C4-2B (cell line): ENCODE data around the gene CCSAP.

Source experiments
- ZFX ChIP-seq: fragments of 450-650 bp; IDR thresholded peaks from 2 replicates; pipeline ENCODE4 v1.6.1; 2017
- TF ChIP-seq, protein P1 (sequence below): fragments of 450-650 bp; conservative IDR thresholded peaks from 2 replicates; pipeline ENCODE4 v1.5.1; 2017; ENCODE audit warnings: mild to moderate bottlenecking

- TF ChIP-seq, protein P1, sequence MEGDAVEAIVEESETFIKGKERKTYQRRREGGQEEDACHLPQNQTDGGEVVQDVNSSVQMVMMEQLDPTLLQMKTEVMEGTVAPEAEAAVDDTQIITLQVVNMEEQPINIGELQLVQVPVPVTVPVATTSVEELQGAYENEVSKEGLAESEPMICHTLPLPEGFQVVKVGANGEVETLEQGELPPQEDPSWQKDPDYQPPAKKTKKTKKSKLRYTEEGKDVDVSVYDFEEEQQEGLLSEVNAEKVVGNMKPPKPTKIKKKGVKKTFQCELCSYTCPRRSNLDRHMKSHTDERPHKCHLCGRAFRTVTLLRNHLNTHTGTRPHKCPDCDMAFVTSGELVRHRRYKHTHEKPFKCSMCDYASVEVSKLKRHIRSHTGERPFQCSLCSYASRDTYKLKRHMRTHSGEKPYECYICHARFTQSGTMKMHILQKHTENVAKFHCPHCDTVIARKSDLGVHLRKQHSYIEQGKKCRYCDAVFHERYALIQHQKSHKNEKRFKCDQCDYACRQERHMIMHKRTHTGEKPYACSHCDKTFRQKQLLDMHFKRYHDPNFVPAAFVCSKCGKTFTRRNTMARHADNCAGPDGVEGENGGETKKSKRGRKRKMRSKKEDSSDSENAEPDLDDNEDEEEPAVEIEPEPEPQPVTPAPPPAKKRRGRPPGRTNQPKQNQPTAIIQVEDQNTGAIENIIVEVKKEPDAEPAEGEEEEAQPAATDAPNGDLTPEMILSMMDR, result no peak
- TF ChIP-seq ZFX, result no peak
These were observed 43.9 kb downstream of the CCSAP start for GRCh38 chr1:229298887-229299503.
